Fibroblast of upper back skin (primary cell): ENCODE data around the gene MBNL2.

Source experiments
- DNase-seq: peaks from one replicate; pipeline ENCODE4 v3.0.0-alpha.2; 2013

Gene MBNL2

DNA sequence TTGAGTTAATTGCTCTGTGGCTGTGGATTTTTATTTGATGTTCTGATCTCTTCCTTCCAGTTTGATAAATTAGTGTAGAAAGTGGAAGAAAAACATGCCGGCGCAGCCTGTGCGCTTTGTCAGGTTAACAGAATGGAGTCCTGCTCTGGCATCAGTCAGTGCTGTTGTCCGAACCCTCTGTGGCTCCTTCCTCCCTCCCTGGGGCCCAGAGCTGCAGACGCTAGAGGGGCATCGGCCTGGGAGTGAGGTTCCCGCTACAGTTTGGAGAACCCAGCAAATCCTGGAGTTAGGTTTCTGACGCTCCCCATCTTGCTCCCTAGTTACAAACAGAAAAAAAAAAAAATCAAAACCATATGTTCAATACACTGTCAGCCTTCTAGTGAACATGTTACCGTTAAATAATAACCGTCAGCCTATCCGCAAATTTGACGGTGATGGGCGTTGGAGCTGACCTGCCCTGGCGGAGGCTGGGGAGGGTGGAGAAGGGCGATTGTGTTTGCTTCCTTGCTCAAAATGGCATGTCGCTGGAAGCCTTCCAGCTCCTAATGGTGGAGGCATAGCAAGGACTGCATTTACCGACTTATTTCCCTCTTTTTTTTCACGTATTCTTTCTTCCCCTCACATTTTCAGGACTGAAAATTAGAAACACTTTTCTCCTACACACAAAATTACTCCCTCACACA, 13.6 kb downstream of the MBNL2 start:
- peak; percentile 57 for DNase-seq

DNA sequence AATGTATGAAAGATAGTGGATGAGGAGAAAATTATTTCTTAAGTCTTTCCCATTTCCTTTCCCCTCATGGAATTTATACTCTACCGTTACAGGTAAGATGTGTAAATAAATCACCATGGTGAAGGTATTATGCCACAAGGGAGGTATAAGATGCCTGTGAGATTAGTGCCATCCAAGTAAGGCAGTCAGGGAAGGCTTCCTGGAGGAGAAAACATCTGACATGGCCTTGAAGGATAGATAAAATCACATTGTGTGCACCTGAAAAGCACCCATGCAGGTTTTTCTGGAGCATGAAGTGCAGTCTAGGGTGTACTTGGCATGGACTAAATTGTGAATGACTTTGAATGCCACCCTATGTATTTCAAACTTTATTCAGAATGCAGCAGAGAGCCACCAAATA, 15.3 kb downstream of the MBNL2 start:
- no peak for DNase-seq

DNA sequence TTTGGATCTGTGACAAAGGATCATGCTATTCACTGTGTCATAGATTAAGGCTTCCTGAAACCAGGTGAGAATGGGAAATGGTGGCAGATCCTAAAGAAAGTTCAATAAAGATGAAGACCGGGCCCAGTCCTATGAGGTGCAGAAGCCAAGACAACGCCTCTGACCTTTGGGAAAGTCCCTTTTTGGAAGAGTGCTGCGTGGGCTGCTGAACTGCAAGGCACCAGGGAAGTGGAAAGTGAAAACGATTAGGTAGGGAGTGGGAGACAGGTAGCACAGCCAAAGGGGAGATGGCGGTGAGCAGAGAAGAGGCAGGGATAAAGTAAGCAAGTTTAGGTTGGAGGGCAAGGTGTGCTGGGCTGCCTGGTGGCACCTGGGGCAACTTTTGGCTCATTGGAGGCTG, 16.3 kb downstream of the MBNL2 start:
- DNase-seq: no peak

DNA sequence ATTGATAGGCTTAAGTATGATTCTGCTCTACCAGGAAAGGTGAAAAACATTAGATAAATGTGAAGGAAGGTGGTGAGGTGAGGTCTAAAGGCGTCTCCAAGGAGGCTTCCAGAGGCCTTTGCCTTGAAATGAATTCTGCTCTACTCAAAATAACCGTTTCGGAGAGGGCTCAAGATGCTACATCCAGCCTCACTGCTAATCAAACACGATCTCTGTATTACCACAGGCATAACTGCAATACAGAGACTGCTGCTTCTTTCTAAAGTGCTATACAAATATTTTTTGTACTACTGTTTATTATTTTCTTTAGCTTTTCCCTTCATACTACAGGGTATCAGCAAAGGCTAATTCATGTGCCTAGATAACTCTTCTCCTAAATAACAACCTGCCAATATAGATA, 16.8 kb downstream of the MBNL2 start:
- DNase-seq: no peak

DNA sequence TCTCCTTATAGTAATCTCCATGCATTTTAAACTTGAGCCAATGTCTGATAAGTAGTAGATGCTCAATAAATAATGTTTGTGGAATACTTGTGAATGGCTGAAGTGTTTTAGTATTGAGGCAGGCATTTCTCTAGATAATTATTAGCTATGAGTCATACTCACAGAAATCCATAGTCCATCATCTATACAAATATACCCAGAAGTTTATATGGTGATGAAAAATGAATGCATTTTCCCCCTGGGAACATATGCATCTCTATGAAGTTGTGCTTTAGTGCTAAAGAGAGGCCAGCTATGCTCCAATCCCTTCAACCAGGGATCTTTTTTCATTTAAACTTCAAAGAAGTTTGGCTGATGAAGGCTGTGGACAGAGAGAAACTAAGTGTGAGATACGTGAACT, 17.2 kb downstream of the MBNL2 start:
- DNase-seq: peak; percentile 66

DNA sequence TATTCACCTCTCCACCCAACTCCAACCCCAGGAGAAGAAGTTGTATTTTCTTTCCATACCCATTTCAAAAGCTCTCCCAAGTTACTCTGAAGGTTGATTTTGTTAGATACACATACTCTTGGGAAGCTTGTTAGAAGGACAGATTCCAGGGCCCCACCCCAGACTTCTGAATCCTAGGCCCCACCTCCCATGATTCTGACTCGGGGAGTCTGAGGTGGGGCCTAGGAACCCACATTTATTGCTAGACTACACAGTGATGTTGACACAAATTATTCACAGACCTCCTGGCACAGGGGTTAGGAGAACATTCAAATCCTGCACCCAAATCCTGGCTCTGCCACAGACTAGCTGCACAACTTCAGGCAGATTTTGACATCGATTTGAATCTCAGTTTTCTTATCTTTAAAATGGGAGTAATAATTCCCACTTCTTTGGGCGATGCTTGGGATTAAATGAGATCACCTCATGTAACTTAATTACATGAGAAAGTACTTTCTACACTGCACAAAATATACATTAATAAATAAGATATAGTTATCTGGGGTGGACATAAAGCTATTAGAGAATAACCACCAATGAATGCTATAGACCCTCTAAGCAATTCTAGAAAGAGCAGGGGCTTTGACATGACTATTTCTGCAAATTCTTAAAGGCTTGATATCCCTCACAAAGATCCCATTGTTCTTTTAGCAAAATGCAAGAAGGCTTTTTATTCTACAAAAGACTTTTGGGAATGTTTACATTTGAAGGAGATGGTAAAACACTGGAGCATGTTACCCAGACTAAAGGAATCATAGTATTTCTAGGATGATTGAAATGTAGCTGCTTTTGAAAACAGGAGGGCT, 18.0 kb downstream of the MBNL2 start:
- DNase-seq: no peak

DNA sequence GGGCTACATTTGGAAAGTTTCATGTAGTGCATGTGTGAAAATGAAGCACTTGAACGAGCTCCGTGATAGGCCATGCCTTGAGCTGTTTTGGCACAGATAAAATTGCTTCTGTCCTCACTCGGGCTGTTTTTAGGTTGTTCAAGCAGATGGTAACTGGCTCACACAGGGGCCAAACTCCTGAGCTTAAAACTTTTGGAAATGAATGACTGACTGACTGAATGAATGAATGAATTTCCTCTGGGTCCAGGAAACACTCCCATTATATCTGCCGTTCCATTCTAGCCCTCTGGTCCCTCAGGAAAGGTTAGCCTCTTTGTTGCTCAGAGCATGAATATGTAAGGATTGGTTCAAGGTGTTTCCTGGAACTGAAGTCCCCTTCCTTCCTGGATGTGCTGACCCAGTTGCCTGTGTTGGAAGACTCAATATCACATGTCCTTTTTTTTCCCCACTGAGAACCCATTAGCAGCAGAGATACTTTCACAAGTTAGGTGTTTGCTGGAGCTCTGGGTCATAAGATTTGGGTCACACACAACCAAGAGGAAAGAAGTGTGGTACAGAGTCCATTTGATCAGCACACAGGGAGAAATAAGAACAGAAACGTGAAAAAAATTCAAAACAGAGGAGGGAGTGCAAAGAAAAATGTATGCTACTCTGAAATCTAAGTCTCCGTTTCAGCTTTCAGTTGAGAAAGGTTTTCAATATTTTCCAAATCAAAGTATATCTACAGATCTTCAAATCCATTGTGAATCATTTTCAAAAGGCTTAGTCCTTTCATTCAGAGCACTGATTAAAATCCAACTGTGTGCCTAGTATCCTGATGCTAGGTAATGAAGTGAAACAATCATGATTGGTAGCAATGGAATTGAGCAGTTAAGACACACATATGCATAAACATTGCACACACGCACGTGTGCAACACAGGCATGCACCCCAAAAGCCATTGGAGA, 18.9 kb downstream of the MBNL2 start:
- DNase-seq: no peak

DNA sequence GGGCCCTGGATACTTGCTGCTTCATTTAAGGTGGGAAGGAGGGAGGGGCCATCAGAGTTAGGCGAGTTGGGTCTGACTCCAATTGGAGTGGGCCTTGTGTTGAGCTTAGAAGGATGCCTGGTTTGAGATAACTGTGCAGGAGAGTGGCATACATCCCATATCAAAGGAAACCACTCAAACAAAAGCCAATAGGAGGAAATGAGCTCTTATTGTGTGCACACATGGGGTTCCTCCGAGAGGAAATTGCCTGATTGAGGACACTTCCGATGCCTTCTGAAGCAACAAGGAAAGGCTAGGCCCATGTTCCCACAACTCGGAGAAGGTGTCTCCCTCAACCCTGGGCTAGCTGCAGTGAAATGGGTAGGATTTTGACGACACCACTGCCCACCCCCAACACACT, 19.6 kb downstream of the MBNL2 start:
- DNase-seq: no peak

DNA sequence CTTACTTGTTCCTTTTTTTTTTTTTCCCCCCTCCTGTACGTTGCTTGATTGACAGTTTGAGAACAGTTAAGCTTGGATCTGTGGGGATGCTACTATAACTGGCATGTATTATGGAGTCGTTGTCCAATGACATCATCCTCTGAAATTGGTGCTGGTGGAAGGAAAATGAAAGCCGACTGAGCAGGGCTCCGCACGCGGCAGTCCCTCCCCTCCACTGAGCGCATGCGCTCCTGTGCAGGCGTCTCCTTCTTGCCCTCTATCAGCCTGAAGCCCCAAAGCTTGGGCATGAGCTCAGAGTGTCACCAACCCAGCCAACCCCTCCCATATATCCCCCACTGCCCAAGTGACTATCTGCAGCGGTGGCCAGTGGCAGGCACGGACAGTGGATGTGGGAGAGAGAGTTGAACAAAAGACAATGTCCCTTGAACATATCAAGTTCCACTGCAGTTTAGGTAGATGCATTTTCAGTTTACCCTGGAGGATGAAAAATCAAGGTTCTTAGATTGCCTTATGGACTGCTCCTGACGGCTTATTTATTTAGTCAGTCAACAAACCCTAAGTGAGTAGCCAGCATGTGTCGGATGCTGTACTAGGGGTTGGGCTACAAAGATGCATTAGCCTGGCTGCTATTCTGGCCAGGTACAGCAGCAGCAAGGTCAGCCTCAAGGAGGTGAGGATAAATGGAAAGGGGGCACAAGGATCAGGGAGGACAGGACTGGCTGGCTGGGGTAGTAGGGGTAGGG, 20.8 kb downstream of the MBNL2 start:
- DNase-seq: no peak

DNA sequence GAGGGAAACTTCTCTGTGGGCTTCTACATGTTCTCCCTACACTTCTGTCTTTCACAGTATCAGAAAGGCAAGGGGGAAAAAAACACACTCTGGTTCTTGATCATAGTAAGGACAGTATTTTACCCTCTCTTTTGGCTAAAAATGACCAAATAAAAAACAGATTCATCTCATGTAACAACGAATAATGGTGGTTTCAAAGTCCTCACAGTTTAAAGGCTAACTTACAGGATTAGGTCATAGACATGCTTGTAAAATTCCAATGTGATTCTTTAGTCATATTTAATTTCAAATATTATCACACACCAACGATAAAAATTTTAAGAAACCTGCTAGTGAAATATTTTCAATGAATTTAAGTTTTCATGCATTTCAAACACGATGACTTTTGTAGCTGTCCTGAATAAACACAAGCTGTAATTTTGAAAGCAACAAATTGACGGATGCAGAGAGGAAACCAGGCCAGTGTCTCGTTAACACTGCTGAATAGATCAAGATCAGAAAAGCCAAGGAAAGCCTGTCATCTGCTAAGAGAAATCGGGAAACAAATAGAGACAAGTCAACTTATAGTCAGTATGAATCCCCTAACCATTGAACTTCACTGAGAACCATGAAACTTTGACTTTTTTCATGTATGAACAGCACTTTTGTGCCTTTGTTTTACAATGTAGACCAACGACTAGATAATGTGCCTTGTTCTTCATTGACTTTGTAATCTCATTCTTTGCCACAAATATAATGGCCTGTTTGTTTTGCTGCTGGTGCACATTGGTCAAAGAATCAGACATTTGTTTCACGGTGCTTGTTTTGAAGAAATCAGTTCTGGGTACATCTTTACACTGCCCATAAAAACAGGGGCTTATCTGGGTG, 22.0 kb downstream of the MBNL2 start:
- DNase-seq: no peak

DNA sequence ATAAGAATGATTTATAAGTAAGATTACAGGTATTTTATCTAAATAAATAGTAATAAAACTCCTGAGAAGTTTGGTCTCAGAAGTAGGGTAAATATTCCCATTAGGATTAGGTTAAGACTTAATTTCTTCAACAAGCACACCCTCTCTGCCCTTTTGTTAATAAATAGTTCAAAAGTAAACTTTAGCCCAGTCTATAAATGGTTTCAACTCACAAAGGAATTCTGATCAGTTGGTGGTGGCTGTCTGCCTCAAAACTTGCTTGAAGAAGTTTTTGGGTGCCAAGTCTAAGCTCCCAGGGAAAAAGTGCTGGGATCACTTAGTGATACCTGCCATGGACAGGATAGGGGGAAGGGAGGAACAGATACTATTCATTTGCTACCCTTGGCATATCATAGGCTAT, 22.9 kb downstream of the MBNL2 start:
- no peak for DNase-seq

DNA sequence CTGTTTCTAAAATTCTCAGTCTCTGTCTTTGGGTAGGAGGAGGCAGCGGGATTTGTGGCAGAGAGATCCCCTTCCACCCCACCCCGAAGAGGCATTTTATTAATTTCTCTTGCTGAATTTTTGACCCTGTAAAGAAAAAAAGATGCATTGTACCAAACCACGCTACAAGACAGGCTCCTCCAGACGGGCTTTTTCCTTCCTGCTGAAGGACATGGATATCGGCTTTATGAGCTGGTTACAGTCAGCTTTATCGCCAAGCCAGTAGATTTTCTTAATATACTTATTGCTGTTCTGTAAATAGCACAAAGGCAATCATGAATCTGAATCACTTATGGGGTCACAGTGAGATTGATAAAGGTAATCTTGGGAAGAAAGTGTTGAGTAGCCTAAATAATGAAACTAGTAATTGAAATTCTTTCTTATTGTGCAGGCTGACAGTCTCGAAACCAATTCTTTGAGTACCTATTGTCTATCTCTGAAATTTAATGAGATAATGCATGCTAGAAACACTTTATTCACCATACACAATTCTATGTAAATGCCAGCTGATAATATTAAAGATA, 24.5 kb downstream of the MBNL2 start:
- no peak for DNase-seq

DNA sequence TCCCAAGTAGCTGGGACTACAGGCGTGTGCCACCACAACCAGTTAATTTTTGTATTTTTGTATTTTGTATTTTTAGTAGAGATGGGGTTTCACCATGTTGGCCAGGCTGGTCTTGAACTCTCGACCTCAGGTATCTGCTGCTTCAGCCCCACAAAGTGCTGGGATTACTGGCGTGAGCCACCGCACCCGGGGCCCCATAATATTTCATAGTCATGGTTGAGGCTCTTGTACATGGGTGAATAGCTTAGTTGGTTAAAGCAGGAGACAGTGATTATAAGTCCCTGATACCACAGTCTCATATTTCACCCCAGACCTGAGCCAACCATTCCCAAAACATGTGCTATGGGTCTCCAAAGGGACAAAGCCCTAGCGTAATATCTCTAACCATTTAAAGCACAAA, 26.1 kb downstream of the MBNL2 start:
- no peak for DNase-seq

DNA sequence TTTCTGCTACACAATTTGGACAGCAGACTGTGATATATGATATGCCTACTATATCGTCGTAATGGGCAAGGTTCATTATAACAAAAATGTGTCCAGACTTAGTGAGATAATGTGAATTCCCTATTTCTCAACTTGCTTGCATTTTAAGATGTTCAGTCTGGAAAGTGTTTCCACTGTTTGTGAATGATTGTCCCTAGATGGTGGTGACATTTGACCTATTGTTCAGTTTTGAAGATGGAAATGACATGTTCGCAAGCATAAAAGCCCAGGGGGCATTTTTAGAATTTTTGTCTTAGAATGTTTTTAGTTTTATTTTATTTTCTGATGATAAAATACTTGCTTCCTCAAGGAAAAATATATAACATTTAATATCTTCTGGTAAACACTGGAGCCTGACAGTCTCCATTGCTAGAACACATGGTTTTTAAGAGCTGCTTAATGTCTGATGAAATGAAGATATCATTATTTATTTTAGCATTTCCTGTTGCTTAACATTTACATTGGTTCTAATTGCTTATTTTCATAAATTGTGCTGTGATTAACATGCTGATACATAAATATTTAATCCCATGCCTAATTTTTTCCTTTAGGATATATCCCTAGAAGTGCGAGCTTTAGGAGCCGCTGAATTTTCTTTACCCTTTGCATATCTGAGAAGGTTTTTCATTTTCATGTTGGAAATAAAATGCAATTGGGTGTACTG, 27.1 kb downstream of the MBNL2 start:
- no peak for DNase-seq

DNA sequence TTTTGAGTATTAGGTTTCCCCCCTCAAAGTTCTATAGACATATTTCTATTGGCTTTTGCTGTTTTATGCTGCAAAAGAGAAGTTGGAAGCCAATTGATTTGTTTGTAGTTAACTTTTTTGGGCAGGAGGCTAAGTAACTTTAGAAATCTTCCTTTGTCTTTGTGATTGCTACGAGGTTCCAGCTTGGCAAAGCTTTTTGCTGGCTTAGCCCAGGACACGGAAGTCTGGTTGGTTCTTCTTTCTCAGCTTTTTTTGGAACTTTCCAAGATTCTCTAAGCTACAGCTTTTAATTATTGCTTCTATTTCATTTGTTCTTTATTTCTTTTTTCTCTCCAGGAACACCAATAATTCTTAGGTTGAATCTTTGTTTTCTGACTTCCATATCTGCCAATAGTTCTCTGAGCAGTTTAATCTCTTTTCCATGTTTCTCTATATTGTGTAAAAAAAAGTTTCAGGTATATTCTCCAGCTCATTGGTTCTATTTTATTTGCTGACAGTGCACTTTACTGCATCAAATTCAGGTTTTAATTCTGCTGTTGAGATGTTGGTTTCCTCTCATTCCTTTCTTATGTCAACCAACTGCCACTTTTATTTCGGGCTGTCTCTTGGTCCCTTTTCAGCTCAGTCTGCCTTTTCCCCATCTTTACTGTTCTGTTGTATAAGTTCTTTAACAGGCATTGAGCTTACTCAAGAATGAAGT, 27.8 kb downstream of the MBNL2 start:
- DNase-seq: no peak

DNA sequence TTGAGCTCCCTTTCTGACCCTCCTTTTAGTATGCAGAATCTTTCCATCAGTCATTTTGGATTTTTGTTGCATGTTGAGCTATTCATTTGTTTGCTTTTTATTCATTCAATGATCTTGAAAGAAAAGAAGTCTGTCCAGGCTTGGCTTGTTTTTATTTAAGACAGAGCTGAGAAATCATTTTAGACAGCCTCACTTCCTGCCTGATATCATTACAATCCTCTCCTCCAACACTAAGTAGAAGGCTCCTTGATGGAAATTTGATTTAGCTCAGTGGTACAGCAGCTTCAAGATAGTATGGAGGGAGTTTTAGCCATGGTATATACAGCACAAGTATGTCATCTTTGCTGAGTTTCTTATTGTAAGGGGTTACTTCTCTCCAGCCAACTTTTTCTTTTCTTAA, 28.4 kb downstream of the MBNL2 start:
- no peak for DNase-seq

DNA sequence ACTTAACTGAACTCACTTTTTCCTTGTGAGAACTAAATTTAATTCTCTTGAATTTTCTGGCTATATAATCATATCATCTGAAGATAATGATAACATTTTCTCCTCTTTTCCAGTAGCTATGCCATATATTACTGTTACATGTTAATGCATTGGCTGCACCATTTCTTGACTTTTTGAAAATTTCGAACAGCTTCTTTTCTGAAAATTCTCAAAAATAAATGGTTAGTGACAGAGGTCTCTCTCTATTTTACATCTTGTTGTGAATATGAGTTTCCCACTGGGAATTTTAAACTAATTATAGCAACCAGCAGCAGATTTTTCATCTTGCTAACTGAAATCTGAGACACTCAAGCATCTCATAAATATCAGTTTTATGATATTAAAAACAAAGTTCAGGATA, 30.6 kb downstream of the MBNL2 start:
- DNase-seq: no peak

DNA sequence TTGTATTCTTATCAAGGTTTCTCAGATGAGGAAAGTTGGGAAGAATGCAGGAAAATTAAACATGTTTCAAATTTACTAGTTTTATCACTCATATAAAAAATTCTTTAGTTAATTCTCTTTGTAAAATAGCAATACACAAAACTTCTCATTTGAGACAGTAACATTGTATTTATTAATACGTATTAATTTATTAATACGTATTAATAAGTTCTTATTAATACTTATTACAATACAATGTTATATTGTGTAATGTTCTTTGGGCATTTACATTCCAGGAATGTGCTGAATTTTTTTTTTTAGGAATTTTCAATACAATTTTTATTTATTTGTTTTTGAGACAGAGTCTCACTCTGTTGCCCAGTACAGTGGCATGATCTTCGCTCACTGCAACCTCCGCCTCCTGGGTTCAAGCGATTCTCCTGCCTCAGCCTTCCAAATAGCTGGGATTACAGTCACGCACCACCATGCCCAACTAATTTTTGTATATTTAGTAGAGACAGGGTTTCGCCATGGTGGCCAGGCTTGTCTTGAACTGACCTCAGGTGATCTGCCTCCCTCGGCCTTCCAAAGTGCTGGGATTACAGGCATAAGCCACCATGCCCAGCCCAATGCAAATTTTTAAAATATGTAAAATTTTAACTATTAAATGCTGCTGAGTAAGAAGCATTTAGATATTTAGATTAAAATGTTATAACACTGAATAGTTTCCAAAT, 31.6 kb downstream of the MBNL2 start:
- no peak for DNase-seq

DNA sequence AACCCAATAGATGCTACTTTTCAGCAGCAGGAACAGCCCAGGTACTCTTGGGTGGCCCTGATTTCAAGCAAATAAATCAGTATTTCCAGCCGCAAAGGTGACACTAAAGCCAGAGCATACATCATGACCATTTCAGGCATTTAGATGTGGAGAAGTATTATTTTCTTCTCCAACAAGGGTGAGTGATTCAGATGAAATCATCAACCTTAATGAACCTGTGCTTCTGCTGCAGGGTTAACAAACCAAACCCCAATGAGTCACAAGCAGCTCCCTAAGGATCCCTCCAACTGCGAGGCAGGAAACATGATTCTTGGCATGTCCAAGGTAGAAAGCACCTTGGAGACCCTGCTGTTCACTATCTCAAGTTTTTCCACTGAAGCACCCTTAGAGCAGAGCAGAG, 32.7 kb downstream of the MBNL2 start:
- peak; percentile 80 for DNase-seq
